ENCODE data around the gene CCDC27. TPM values are rescaled to one million over a fixed set of nuclear protein-coding genes. Genes with fewer than 3 reads are reported as not detected.
"Not testable (repeated sequence)": the region's sequence is repeated elsewhere in the genome, so short reads cannot be mapped to it uniquely, and the experiment has no call there.

The CCDC27 gene
- total RNA-seq, 1 experiment from 2014 or later = not detected

DNA sequence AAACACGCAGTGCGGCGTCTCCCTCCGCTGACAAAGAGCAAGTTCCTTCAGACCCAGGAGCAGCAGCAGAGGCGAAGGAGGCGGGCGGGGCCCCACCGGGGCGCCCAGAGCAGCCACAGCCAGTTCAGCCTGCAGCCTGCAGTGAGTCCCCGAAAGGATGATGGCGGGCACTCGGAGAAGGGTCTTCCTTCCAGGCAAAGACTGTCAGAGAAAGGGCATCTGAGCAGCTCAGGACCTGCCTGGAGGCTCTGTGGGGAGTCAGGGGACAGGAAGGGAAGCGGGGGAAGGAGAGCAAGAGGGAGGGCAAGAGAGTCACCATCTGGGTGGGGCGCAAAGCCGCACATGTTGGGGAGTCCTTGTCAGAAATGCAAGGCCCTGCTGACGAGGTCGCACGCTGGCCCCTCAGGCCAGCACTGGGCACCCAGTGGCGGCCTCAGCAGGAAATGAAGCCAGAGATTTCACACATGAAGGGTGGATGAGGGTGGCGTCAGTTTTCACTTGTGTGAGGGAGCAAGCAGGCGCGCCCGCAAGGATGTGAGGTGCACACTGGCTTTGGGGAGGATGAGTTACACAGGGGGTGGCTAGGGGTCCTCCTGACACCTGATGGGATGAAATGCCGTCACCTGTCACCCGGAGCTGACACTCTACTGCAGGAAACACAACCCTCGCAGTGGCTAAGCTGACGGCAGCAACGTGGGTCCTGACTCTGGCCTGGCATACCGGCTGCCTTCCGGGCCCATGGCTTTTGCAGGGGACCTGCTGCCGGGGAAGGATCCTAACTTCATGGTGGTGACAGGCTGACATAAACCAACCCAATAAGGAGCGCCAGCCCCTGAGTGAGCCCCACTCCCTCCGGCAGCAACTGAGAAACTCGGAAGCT lies 37.4 kb downstream of the CCDC27 start:
- no peak for DNase-seq (ENCODE audit: low read depth)

DNA sequence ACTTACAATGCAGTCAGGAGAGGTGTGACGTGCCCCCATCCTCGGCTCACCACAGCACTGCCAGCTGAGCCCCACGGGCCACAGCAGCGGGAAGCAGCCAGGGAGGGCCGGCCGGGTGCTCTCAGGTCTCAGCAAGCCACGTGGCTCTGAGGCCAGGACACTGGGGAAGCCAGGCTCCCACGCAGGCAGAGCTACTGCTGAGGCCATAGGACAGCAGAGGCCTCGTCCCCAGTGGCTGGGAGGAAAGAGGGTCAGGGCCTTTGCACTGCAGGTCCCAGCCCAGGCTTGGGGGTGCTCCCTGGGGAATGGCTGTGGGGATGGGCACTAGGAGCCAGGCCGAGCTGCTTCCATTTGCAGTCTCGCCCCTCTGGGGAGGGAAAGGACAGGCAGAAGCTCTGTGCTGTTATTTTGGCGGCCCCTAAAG lies 38.3 kb downstream of the CCDC27 start:
- DNase-seq (ENCODE audit: low read depth) = no peak

DNA sequence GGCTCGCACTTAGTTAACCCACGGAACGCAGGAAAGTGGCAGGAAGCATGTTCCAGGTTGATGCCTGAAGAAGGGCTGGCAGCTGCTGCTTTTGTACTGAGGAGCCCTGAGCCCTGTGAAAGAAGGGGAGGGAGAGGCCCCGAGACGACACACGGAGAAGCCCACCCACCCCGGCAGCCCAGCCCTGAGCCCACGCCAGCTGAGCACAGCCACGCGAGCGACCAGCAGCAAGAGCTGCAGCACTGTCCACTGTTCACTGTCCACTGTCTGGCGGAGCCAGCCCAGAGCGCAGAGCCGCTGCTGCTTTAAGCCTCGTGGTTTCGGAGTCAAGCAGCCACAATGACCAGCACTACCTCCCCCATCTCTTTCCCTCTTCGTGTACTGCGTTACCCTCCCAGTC lies 38.7 kb downstream of the CCDC27 start:
- no peak for DNase-seq (ENCODE audit: low read depth)

DNA sequence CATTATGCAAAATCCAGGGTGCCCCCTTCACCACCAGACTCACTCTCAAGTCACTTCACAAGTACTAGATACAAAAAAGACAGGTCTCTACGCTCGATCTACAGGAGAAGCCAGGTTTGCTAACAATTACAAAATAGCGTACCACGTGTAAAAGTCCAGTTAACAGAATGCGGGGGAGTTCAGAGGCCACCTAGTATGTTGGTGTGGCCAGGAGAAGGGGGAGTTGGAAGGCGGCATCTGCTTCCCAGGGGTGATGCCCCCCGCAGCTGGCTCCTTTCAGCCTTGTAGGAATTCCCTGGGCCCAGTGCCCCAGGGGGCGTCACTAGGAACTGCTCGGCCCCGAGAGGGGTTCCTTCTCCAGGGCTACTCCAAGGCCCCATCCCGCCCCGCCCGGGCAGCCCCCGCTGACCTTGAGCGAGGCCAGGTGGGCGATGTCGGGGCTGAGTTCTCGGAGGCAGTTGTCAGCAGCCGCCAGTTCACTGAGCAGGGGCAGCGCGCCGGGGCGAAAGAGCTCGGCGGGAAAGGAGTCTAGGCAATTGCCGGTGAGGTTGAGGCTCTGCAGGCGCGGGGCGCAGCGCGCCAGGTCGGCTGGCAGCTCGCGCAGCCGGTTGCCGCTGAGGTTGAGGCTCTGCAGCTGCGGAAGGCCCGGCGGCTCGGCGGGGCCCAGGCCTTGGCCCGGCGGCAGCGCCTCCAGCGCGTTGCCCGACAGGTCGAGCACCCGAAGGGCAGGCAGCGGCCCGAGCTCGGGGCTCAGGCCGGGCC lies 43.4 kb downstream of the CCDC27 start:
- DNase-seq (ENCODE audit: low read depth) = no peak

DNA sequence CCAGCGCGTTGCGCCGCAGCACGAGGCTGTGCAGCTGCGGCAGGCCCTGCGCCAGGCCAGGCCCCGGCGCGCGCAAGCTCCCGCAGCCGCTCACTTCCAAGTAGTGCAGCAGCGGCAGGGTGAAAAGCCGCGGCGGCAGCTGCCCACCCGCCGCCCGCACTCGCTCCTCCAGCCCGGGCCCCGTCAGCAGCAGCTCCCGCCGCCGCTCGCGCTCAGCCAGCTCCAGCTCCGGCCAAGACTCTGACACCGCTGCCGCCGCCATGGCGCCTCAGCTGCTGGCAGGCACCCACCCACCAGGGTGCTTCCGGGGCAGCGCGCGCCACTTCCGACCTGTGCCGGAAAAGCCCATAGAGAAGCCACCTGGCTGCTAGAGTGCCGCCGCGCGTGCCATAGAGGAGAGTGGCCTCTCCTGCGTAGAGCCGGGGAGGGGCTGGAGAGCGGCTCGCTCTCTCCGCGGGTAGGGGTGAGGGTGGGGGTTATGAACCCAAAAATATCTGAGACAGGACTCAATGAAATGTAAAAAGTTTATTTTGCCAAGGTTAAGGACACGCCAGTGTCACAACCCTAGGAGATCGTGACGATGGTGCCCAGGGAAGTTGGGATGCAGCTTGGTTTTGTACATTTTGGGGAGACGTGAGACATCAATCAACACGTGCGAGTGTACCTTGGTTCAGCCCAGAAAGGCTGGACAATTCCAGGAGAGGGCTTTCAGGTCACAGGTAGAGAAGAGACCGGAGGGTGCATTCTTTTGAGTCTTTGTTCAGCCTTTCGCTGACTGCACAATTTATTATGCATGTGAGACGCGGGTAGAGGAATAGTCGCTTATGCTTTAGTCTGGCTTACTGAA lies 44.2 kb downstream of the CCDC27 start, which contains the start of gene LRRC47:
Gene LRRC47, minus strand, starts transcription at position 284 of the 847 bp plus-strand sequence. Its CDS starts 22 bp downstream, at position 262.
- DNase-seq (ENCODE audit: low read depth) = peak; percentile 96

DNA sequence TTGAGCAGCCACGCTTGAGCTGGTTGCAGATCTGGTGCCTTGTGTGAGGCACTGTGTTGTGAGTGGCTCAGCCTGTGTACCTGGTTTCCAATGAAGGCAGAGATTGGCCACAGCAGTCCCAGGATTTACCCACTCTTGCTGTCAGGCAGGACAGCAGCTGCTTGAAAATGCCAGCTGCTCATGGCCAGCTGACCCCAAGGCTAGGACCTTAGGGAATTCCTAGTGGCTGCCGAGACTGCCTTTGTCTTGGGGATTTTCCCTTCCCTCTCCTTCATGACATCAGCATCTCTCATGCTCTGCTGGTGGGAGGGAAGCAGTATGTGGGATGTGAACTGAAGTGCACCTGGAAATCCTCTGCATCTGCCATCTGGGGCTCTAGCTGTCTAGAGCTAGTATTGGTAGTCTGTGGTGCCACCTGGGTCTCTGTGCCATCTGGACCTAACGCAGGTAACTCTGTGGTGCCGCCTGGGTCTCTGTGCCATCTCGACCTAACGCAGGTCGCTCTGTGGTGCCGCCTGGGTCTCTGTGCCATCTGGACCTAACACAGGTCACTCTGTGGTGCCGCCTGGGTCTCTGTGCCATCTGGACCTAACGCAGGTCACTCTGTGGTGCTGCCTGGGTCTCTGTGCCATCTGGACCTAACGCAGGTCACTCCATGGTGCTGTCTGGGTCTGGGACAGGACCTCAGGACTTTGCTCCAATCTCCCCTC lies 47.9 kb downstream of the CCDC27 start:
- DNase-seq (ENCODE audit: low read depth) = no peak

DNA sequence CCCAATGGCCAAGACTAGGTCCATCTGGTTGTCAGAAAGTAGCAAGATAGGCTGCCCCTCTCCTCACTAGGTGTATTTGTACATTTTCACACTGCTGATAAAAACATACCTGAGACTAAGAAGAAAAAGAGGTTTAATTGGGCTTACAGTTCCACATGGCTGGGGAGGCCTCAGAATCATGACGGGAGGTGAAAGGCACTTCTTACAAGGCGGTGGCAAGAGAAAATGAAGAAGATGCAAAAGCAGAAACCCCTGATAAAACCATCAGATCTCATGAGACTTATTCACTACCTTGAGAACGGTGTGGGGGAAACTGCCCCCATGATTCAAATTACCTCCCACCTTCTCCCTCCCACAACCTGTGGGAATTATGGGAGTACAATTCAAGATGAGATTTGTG lies 48.5 kb downstream of the CCDC27 start:
- not testable (repeated sequence) for DNase-seq (ENCODE audit: low read depth)

DNA sequence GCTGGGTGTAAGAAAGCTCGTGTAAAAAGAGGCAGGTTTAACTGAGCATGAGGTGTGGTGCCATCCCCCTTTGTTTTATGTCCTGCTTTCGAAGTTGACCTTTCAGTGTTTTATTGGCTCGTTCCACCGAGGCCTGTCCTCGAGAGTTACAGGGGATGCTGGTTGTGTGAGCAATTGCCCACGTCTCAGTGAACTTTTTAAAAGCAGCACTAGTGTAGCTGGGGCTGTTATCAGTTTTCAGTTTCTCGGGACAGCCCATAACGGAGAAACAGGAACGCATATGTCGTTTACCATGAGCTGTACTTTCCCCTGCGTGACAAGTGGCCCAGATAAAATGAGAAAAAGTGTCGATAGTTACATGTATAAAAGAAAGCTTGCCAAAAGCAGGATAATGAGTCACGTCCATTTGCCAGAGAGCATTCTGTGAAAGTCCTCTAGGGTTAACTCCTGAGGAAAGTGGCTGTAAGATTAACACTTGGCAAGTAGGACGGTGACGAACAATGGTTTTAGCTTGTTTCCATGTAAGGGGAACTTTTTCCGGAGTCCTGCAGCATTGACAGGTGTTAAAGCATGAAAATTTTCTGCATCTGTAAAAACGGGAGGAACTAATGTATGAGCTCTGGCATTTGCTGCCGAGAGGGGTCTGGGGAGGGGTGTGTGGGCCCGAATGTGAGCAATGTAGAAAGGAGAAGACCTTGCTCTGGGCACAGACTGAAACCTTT lies 51.8 kb downstream of the CCDC27 start:
- peak; percentile 25 for DNase-seq (ENCODE audit: low read depth)

DNA sequence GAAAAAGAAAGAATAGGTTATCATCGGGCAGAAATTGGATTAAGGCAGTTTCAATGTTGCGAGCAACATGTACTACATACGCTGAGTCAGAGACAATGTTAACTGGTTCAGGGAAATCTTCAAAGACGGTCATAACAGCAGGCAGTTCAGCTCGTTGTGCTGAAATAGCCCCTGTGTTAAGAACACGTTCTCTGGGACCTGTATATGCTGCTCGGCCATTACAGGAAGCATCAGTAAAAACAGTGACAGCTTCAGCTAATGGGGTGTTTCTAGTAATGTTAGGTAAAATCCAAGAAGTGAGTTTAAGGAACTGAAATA lies 52.3 kb downstream of the CCDC27 start:
- not testable (repeated sequence) for DNase-seq (ENCODE audit: low read depth)

DNA sequence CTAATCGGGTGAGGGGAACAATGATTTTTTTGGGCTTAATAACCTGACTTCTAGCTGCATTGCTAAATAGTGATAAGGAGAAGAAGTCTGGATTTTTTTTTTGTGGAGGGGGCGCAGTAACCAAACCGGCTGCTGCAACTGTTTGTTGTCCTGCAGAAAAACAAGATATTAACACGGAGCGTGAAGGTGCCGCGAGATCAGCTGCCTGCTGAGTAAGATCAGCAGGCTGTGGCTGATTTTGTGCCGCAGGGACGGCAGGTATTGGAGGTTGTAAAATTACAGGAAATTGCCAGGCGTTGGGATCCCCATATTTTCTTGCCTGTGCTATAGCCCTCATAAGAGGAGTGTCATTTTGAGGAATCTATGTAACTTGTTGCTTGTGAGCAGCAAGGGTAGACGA lies 52.8 kb downstream of the CCDC27 start:
- DNase-seq (ENCODE audit: low read depth) = no peak

DNA sequence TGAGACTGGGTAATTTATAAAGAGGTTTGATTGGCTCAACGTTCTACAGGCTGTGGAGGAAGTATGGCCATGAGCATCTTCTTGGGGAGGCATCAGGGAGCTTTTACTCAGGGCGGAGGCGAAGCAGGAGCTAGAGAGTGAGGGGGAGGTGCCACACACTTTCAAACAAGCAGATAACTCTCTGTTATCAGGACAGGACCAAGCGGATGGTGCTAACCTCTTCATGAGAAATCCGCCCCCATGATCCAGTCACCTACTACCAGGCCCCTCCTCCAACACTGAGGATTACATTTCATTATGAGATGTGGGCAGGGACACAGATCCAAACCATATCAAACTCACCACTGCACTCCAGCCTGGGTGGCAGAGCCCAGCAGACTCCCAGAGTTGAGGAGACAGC lies 55.5 kb downstream of the CCDC27 start:
- no peak for DNase-seq (ENCODE audit: low read depth)

DNA sequence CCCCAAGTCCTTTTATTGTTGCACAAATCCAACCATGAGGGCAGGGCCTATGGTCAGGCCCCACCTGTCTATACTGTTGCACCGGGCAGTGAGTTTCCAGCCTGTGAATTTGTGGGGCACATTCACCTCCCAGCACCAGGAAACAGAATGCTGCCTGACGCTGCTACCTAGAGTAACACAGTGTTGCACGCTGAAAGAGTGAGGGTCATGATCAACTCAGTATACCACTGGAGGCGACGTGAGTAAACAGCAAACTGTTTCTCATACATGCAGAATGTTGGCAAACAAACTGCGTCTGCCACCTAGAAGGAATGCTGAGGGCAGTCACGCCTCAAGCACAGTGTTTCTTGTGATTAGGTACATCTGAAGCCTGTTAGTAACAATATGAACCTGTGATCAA lies 57.4 kb downstream of the CCDC27 start:
- DNase-seq (ENCODE audit: low read depth) = no peak

DNA sequence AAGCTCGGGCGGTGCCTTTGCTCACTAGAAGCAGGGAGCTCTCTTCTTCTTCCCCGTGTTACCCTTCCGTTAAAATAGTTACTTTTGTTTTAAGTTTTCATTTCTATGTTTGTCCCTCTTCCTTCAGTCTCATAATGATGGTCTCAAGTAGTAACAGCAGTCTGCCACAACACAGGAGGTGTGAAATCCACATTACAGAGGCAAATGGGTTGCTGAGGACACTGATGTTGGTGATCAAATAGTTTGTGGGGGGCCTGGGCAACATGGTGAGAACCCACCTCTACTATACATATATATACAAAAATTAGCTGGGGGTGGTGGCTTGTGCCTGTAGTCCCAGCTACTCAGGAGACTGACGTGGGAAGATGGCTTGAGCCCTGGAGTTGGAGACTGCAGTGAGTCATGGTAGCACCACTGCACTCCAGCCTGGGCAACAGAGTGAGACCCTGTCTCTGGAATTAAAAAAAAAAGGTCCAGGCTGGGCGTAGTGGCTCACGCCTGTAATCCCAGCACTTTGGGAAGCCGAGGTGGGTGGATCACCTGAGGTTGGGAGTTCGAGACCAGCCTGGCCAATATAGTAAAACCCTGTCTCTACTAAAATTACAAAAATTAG lies 58.0 kb downstream of the CCDC27 start:
- not testable (repeated sequence) for DNase-seq (ENCODE audit: low read depth)

DNA sequence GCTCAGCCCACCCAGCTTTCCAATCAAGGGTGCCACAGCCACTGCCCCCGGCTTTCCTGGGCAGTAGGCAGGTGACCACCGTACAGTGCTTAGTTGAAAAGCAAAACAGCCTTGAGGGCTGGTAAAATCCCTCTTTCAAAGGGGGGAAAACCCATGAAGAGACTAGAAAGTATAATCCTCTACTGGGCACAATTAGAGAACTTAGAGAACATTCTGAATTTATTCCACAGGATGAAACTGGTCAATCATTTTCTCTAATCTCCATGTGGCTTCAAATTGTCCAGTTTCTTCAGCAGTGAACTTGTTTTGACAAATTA lies 59.3 kb downstream of the CCDC27 start:
- no peak for DNase-seq (ENCODE audit: low read depth)

DNA sequence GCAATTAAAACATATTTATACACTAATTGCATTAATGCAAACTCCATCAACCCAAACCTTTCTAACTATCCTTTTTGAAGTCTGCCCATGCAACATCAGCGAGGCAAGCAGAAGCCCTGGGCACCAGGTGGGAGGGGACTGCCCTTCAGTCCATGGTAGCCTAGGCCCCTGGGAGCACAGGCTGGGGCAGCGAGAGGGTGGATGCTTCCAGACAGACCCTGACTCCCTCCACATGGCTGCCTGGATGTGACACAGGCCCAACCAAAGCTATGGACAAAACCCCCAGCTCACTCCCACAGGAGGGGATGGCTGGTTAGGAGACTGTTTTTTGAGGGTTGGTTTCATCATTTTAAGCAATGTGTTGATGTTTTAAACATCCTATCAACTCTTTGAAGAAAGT lies 61.8 kb downstream of the CCDC27 start:
- no peak for DNase-seq (ENCODE audit: low read depth)

DNA sequence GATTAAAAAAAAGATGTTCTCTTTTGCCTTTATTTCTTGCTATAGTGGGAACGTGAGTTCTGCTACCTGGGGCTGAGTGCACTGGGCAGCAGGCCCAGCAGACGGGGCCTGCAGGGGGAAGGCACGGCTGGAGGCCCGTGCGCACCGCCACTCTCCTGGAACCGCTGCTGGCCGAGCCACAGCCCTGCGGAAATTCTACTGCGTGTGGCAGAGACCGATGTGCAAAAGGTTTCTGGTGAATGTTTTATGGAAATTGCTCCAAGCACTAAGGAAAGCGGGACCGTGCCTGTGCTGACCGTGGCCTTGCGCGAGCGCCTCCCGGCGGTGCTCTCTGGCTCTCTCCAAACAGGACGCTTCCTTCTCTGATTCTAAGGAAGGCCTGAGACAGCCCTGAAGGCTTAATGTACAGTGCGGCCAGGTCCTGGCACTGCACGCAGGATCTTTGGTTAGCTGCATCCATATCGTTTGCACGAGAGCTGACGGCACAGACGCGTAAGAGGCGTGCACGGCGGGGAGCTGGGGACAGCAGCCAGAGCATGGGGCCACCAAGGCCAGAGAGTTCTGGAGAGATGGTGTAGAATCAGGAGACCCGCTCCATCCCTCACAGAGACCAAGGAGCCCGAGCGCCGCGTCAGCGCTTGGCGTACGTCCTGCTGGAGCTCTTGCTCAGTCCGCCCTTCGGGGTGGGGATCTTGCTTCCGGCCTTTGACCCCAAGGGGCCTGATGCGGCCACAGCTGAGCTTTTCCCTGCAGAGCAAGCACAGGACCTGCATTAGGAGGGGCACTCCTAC lies 62.7 kb downstream of the CCDC27 start:
- DNase-seq (ENCODE audit: low read depth) = no peak

DNA sequence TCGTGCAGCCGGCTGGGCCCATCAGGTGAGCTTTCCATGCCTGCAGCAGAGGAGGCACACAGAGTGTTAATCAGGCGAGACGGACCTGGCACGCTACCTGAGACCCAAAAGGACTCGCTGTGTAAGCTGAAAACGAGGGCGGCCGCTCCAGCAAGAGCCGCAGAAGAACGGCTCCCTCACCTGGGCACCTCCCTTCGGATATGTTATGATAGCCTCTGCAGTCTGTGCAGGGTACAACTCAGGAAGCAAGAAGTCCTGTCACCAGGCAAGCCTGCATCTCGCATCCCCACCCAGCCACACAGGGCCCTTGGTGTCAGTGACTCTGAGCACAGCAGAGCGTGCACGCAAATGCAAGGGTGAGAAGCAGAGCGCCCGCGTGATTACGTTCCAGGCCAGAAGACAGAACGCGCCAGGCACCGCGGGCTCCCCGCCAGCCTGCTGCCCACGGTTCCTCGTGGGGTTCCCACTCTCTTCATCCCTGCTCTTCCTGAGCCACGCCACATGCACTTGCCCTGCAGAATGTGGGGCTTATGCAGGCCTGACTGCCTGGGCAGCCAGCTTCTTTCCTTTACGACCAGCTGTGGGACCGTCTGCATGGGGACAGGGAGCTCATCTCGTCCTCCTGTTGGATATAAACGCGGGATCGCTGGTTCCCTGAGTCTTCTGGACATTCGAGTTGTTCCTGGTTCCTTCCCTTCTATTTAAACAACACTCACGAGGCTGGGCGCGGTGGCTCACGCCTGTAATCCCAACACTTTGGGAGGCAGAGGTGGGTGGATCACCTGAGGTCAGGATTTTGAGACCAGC lies 64.3 kb downstream of the CCDC27 start:
- DNase-seq (ENCODE audit: low read depth) = no peak

DNA sequence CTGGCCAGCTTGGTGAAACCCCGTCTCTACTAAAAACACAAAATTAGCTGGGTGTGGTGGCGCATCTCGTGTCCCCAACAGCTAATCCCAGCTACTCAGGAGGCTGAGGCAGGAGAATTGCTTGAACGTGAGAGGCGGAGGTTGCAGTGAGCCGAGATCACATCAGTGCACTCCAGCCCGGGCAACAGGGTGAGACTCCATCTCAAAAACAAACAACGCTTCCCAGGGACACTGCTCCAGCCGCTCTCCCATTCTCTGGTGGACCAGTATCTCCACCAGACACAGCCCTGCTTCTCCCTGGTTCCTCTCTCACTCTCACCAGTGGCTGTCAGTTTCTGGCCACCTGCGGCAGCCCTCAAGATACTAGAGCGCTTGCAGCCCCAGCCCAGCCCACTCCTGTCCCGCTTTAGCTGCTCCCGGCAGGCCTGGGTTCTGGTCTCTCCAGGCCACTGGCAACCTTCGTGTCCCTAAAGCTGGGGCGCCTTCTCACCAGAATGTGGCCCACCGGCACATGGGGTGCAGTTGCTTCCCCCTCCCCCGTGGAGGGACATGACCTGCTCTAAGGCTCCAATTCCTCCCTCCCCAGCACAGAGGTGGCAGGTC lies 65.0 kb downstream of the CCDC27 start:
- DNase-seq (ENCODE audit: low read depth) = no peak

Data from Daoy (cell line).